ENCODE results near the gene DNM3. TPM values are rescaled to one million over a fixed set of nuclear protein-coding genes. Genes with fewer than 3 reads are reported as not detected.

Gene DNM3
- total RNA-seq, 1 donor from 2014 or later: 2.1 TPM

GRCh38 chr1:172117800-172118199 is 276.5 kb downstream of the DNM3 start:
- DNase-seq: no peak
- peak; percentile 56 for ATAC-seq (ENCODE audit: low read depth)
- Mint-ChIP-seq H3K36me3 (ENCODE audit: low read depth) (no peaks in the 10 kb centered on the region), H3K4me1 (peaks cover 24% of the 10 kb centered on the region), H3K9me3 (peaks cover 2% of the 10 kb centered on the region), H3K4me3 (no peak overlapping the region), H3K27ac (no peak overlapping the region), H3K27me3 (no peaks in the 10 kb centered on the region)
- intact Hi-C loops (cut with micrococcal nuclease): no loop called here
- POLR2A ChIA-PET: no interaction called here
- CTCF ChIA-PET: no interaction called here
- no peak for TF ChIP-seq CTCF (IDR thresholded peaks at IDR 0.05)

GRCh38 chr1:172118618-172119017 is 277.3 kb downstream of the DNM3 start:
- intact Hi-C loops (cut with micrococcal nuclease): no loop called here
- DNase-seq (no peak), ATAC-seq (ENCODE audit: low read depth) (no peak)
- H3K9me3 Mint-ChIP-seq: peaks cover 2% of the 10 kb centered on the region
- H3K27ac Mint-ChIP-seq: no peak overlapping the region
- POLR2A ChIA-PET: interaction anchor here (0.7 kb wide), 2 partner anchors 20 to 447 kb away, joined by 4 read pairs; no protein-coding TSS in a partner anchor
- H3K27me3 Mint-ChIP-seq: no peaks in the 10 kb centered on the region
- TF ChIP-seq CTCF (IDR thresholded peaks at IDR 0.05): no peak
- H3K4me3 Mint-ChIP-seq: no peak overlapping the region
- CTCF ChIA-PET: no interaction called here
- H3K4me1 Mint-ChIP-seq: peaks cover 24% of the 10 kb centered on the region
- H3K36me3 Mint-ChIP-seq (ENCODE audit: low read depth): no peaks in the 10 kb centered on the region

GRCh38 chr1:172119184-172119583 is 277.9 kb downstream of the DNM3 start:
- no peak overlapping the region for H3K4me3 Mint-ChIP-seq
- ChIA-PET POLR2A (interaction anchor here (0.7 kb wide), 2 partner anchors 19 to 447 kb away, joined by 4 read pairs; no protein-coding TSS in a partner anchor), CTCF (no interaction called here)
- no peak overlapping the region for H3K27ac Mint-ChIP-seq
- peaks cover 2% of the 10 kb centered on the region for H3K9me3 Mint-ChIP-seq
- DNase-seq: no peak
- no peak for ATAC-seq (ENCODE audit: low read depth)
- H3K4me1 Mint-ChIP-seq: peaks cover 24% of the 10 kb centered on the region
- intact Hi-C loops (cut with micrococcal nuclease): no loop called here
- no peaks in the 10 kb centered on the region for H3K36me3 Mint-ChIP-seq (ENCODE audit: low read depth)
- H3K27me3 Mint-ChIP-seq: no peaks in the 10 kb centered on the region
- no peak for TF ChIP-seq CTCF (IDR thresholded peaks at IDR 0.05)

DNA sequence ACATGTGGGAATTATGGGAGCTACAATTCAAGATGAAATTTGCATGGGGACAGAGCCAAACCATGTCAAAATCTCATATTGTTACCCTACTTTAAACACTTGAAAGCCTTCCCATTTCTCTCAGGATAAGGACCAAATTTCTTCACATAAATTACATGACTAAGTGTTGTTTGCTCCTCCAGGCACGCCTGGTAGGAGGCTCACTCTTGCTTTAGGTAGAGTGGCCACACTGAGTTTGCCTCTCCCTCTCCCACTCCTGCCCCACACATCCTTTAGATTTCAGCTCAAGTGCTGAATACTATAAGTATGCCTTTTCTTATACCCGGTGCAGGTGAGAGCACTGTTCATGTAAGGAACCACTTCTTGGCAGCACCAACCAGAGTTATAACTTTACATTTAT is 279.1 kb downstream of the DNM3 start:
- TF ChIP-seq CTCF (IDR thresholded peaks at IDR 0.05): no peak
- no peak for ATAC-seq (ENCODE audit: low read depth)
- H3K4me3 Mint-ChIP-seq: no peak overlapping the region
- no peaks in the 10 kb centered on the region for H3K36me3 Mint-ChIP-seq (ENCODE audit: low read depth)
- H3K27ac Mint-ChIP-seq: no peak overlapping the region
- peaks cover 2% of the 10 kb centered on the region for H3K9me3 Mint-ChIP-seq
- H3K27me3 Mint-ChIP-seq: no peaks in the 10 kb centered on the region
- intact Hi-C loops (cut with micrococcal nuclease): no loop called here
- DNase-seq: no peak
- ChIA-PET POLR2A (no interaction called here), CTCF (interaction anchor here (1.3 to 1.9 kb wide), 2 partner anchors 8 to 10 kb away, joined by 3 to 5 read pairs; no protein-coding TSS in a partner anchor)
- peaks cover 24% of the 10 kb centered on the region for H3K4me1 Mint-ChIP-seq

DNA sequence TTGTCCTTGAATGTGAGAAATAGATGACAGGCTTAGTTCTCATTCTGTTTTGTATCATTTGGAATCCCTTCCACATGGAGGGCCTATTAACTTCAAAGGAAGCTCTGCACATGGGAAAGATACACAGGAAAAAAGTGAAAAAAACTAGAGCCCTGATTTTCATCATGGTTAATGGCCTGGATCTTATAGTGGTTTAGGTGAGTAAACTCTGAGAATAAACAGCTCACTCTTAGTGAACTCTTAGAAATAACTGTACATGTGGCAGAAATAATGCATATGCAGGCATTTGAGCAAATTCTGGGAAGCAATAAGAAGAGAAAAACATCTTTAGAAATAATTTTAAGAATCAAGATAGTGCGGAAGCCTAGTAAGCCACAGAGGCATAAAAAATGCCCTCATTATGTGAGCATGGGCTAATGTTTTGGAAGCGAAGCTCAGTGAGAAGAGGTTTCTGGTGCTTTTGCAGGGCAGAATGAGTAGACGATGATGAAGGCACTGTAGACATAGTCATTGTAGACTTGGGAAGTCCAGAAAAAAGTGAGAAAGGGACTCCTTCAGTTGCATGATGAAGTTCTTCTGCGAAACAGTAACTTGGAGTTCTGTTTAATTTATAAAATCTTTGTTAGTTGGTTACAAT is 279.9 kb downstream of the DNM3 start:
- H3K27me3 Mint-ChIP-seq: no peaks in the 10 kb centered on the region
- no peak overlapping the region for H3K4me3 Mint-ChIP-seq
- ChIA-PET CTCF (interaction anchor here (1.3 to 1.9 kb wide), 2 partner anchors 9 to 11 kb away, joined by 3 to 5 read pairs; no protein-coding TSS in a partner anchor), POLR2A (no interaction called here)
- DNase-seq (no peak), ATAC-seq (ENCODE audit: low read depth) (no peak)
- TF ChIP-seq CTCF (IDR thresholded peaks at IDR 0.05): no peak
- peak overlapping the region; percentile 10 for H3K27ac Mint-ChIP-seq
- no peaks in the 10 kb centered on the region for H3K36me3 Mint-ChIP-seq (ENCODE audit: low read depth)
- H3K4me1 Mint-ChIP-seq: peaks cover 24% of the 10 kb centered on the region
- intact Hi-C loops (cut with micrococcal nuclease): no loop called here
- peaks cover 2% of the 10 kb centered on the region for H3K9me3 Mint-ChIP-seq
